HCT116 (cell line): ENCODE results near the gene STRN. TPM values are rescaled to one million over a fixed set of nuclear protein-coding genes. Genes with fewer than 3 reads are reported as not detected.

Experiments
- ATAC-seq: fragments of 200-7000 bp; cut with Tn5 transposase; 2 replicates; pipeline ENCODE4 v1.9.1; 2020; ENCODE audit warnings: mild to moderate bottlenecking, moderate library complexity
- Bru-seq: library from RNA; stranded (reverse); fragments of 400-500 nt; gene quantifications from one replicate; lab custom pipeline; 2021; lab: Mats Ljungman, UMichigan
- BruChase-seq, 2 experiments: library from RNA; stranded (reverse); fragments of 400-500 nt; gene quantifications; one replicate each; lab custom pipeline; 2021; lab: Mats Ljungman, UMichigan
- BruUV-seq: library from RNA; stranded (reverse); fragments of 400-500 nt; replicated peaks from 2 replicates; lab custom pipeline; 2021; lab: Mats Ljungman, UMichigan
- CTCF ChIA-PET: fragments of 300-600 bp; sonication (Branson Sonifier 250); formaldehyde crosslinking; loops from one replicate; lab custom pipeline; 2021; ENCODE audit warnings: antibody characterized with exemption; lab: Charles Lee
- POLR2A ChIA-PET: fragments of 300-600, 350-600 bp; sonication (Branson Sonifier 250); formaldehyde crosslinking; loops from one replicate; lab custom pipeline; 2021; ENCODE audit warnings: antibody characterized with exemption; lab: Charles Lee
- RAD21 ChIA-PET, 2 experiments: fragments of 300-600 bp; sonication (Branson Sonifier 250); formaldehyde crosslinking; loops; one replicate each; lab custom pipeline; 2023; ENCODE audit warnings: low total read pairs in 2 of 2; ENCODE audit not compliant: uncharacterized antibody in 2 of 2, unreplicated experiment in 2 of 2, low non-redundant PET in 1 of 2; lab: Charles Lee
- DNase-seq: peaks from one replicate; pipeline ENCODE4 v3.0.0-alpha.2; 2010; ENCODE audit warnings: low read depth, low spot score
- H2AFZ ChIP-seq: fragments of 200-600 bp; shearing (Covaris generic), sonication (generic); 2 replicates; pipeline ENCODE4 v1.6.1; 2017; ENCODE audit warnings: low read depth, mixed run types, mixed read lengths, antibody characterized with exemption, low read length; ENCODE audit not compliant: poor library complexity, severe bottlenecking
- H3K27ac ChIP-seq: 2 replicates; pipeline ENCODE4 v1.5.1; 2012; ENCODE audit warnings: low read depth, low read length
- H3K27me3 ChIP-seq: fragments of 200-600 bp; sonication (generic); 2 replicates; pipeline ENCODE4 v1.6.1; 2016; ENCODE audit warnings: mixed run types, low read length, mixed read lengths; ENCODE audit not compliant: insufficient read depth
- H3K36me3 ChIP-seq, 2 experiments: fragments of 200-500 bp in 1 of 2; fragments of 200-600 bp in 1 of 2; sonication (Bioruptor generic) in 1 of 2; sonication (generic) in 1 of 2; 2 replicates each; pipeline versions ENCODE4 v1.5.1 to v1.6.1; 2014 to 2016; ENCODE audit warnings: low read length in 2 of 2, inconsistent platforms in 1 of 2, mixed read lengths in 1 of 2, mixed run types in 1 of 2; ENCODE audit not compliant: insufficient read depth in 2 of 2, control insufficient read depth in 1 of 2
- H3K4me1 ChIP-seq, 2 experiments: fragments of 200-600 bp in 1 of 2; sonication (generic) in 1 of 2; 2 replicates each; pipeline versions ENCODE4 v1.5.1 to v1.6.1; 2012 to 2017; ENCODE audit warnings: low read length in 2 of 2, inconsistent platforms in 1 of 2, mild to moderate bottlenecking in 1 of 2, mixed read lengths in 1 of 2, mixed run types in 1 of 2, moderate library complexity in 1 of 2; ENCODE audit not compliant: insufficient read depth in 2 of 2, control insufficient read depth in 1 of 2
- H3K4me2 ChIP-seq: fragments of 200-600 bp; sonication (generic); 2 replicates; pipeline ENCODE4 v1.6.1; 2017; ENCODE audit warnings: mixed run types, low read length, mixed read lengths
- H3K4me3 ChIP-seq, 2 experiments: fragments of 200-600 bp in 1 of 2; sonication (generic) in 1 of 2; replicated peaks in 1 of 2; 2 replicates each; pipeline ENCODE4 v1.5.1; 2011 to 2016; ENCODE audit warnings: low read length in 2 of 2, control low read depth in 1 of 2, low read depth in 1 of 2, mild to moderate bottlenecking in 1 of 2, mixed read lengths in 1 of 2, mixed run types in 1 of 2
- H3K79me2 ChIP-seq: fragments of 200-600 bp; sonication (generic); 2 replicates; pipeline ENCODE4 v1.6.1; 2017; ENCODE audit warnings: mild to moderate bottlenecking, mixed run types, low read length, moderate library complexity, mixed read lengths; ENCODE audit not compliant: insufficient read depth
- H3K9ac ChIP-seq: fragments of 200-600 bp; sonication (generic); 2 replicates; pipeline ENCODE4 v1.6.1; 2016; ENCODE audit warnings: low read length, mixed read lengths
- H3K9me2 ChIP-seq: fragments of 200-600 bp; sonication (generic), shearing (Covaris generic); 2 replicates; pipeline ENCODE4 v1.6.1; 2017; ENCODE audit warnings: mixed run types, mild to moderate bottlenecking, moderate library complexity; ENCODE audit not compliant: insufficient read depth
- H3K9me3 ChIP-seq, 2 experiments: fragments of 200-500 bp in 1 of 2; fragments of 200-600 bp in 1 of 2; sonication (Bioruptor generic) in 1 of 2; sonication (generic) in 1 of 2; 2 replicates each; pipeline ENCODE4 v1.6.1; 2014 to 2017; ENCODE audit warnings: low read length in 2 of 2, mixed read lengths in 2 of 2, inconsistent platforms in 1 of 2, low read depth in 1 of 2, mild to moderate bottlenecking in 1 of 2, mixed run types in 1 of 2, moderate library complexity in 1 of 2; ENCODE audit not compliant: control insufficient read depth in 1 of 2, insufficient read depth in 1 of 2
- H4K20me1 ChIP-seq: fragments of 200-600 bp; sonication (generic), shearing (Covaris generic); 2 replicates; pipeline ENCODE4 v1.6.1; 2017; ENCODE audit warnings: mixed run types, mild to moderate bottlenecking, moderate library complexity; ENCODE audit not compliant: insufficient read depth
- CBX3 ChIP-seq: IDR thresholded peaks from 2 replicates; pipeline ENCODE4 v1.6.1; 2012; ENCODE audit warnings: low read depth
- CEBPB ChIP-seq: IDR thresholded peaks from 2 replicates; pipeline ENCODE4 v1.6.1; 2012; ENCODE audit warnings: low read depth
- EGR1 ChIP-seq: IDR thresholded peaks from 2 replicates; pipeline ENCODE4 v1.6.1; 2012; ENCODE audit warnings: low read depth
- ELF1 ChIP-seq: IDR thresholded peaks from 2 replicates; pipeline ENCODE4 v1.6.1; 2012; ENCODE audit warnings: low read depth, borderline replicate concordance
- EZH2phosphoT487 ChIP-seq: fragments of 200-600 bp; IDR thresholded peaks from 2 replicates; pipeline ENCODE4 v1.6.1; 2018; ENCODE audit warnings: antibody characterized with exemption, borderline replicate concordance
- FOSL1 ChIP-seq: IDR thresholded peaks from 2 replicates; pipeline ENCODE4 v1.6.1; 2012; ENCODE audit warnings: low read depth
- JUND ChIP-seq: IDR thresholded peaks from 2 replicates; pipeline ENCODE4 v1.6.1; 2012
- POLR2A ChIP-seq: IDR thresholded peaks from 2 replicates; pipeline ENCODE4 v1.7.0; 2011; ENCODE audit warnings: borderline replicate concordance; ENCODE audit not compliant: insufficient read depth, insufficient read length; ENCODE audit errors: extremely low read depth
- SIN3A ChIP-seq: IDR thresholded peaks from 2 replicates; pipeline ENCODE4 v1.6.1; 2012; ENCODE audit warnings: low read depth
- SP1 ChIP-seq: IDR thresholded peaks from 2 replicates; pipeline ENCODE4 v1.6.1; 2012; ENCODE audit warnings: low read depth
- SRF ChIP-seq: IDR thresholded peaks from 2 replicates; pipeline ENCODE4 v1.6.1; 2012; ENCODE audit warnings: low read depth
- YY1 ChIP-seq: IDR thresholded peaks from 2 replicates; pipeline ENCODE4 v1.6.1; 2011; ENCODE audit warnings: low read length, low read depth, moderate library complexity, mild to moderate bottlenecking; ENCODE audit not compliant: insufficient replicate concordance; ENCODE audit errors: extremely low read depth
- ZNF274 ChIP-seq: fragments of 200-500 bp; sonication (Bioruptor generic); IDR thresholded peaks from 2 replicates; pipeline ENCODE4 v1.6.1; 2014; ENCODE audit warnings: mild to moderate bottlenecking, low read depth, low read length, inconsistent platforms
- intact Hi-C: fragments of 100-400 bp; cut with micrococcal nuclease; formaldehyde crosslinking; loops from 2 replicates; pipeline ENCODE4 v1.10.0; 2022
- long read RNA-seq: library from polyadenylated mRNA; unstranded; transcript quantifications from one replicate; pipeline ENCODE4 v2.0.0, GENCODE V29; 2021; ENCODE audit not compliant: unreplicated experiment
- polyA plus RNA-seq: library from polyadenylated mRNA; unstranded; fragments of >200 nt; gene quantifications from 2 replicates; pipeline ENCODE4 v1.2.1, GENCODE V29; 2012; ENCODE audit warnings: missing spikeins
- total RNA-seq: library from RNA; stranded (reverse); gene quantifications from one replicate; pipeline ENCODE4 v1.2.1, GENCODE V29; 2021; ENCODE audit not compliant: unreplicated experiment
- TF ChIP-seq, protein P1 (sequence below): IDR thresholded peaks from 2 replicates; pipeline ENCODE4 v1.6.1; 2012; ENCODE audit warnings: low read depth
- TF ChIP-seq, protein P2 (sequence below): IDR thresholded peaks from 2 replicates; pipeline ENCODE4 v1.6.1; 2011; ENCODE audit warnings: mild to moderate bottlenecking, low read length, moderate library complexity; ENCODE audit not compliant: insufficient replicate concordance; ENCODE audit errors: extremely low read depth
- TF ChIP-seq, protein P3 (sequence below): IDR thresholded peaks from 2 replicates; pipeline ENCODE4 v1.6.1; 2012

STRN gene, protein sequence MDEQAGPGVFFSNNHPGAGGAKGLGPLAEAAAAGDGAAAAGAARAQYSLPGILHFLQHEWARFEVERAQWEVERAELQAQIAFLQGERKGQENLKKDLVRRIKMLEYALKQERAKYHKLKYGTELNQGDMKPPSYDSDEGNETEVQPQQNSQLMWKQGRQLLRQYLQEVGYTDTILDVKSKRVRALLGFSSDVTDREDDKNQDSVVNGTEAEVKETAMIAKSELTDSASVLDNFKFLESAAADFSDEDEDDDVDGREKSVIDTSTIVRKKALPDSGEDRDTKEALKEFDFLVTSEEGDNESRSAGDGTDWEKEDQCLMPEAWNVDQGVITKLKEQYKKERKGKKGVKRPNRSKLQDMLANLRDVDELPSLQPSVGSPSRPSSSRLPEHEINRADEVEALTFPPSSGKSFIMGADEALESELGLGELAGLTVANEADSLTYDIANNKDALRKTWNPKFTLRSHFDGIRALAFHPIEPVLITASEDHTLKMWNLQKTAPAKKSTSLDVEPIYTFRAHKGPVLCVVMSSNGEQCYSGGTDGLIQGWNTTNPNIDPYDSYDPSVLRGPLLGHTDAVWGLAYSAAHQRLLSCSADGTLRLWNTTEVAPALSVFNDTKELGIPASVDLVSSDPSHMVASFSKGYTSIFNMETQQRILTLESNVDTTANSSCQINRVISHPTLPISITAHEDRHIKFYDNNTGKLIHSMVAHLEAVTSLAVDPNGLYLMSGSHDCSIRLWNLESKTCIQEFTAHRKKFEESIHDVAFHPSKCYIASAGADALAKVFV
- total RNA-seq (26.4 TPM), Bru-seq, nascent RNA (percentile 75 among the genes with signal in this experiment), BruChase-seq, experiment 1, labeled RNA remaining after a 6-hour chase (percentile 81 among the genes with signal in this experiment), BruChase-seq, experiment 2, labeled RNA remaining after a 2-hour chase (percentile 76 among the genes with signal in this experiment)
- 8.8 and 10.1 TPM in 2 replicates for polyA plus RNA-seq
- long read RNA-seq, full-length matches to known transcripts: 11 of 26 reads
- long read RNA-seq, partial matches to known transcripts: 6 of 26 reads
- long read RNA-seq, other reads (novel, unspliced or antisense): 9 of 26 reads

DNA sequence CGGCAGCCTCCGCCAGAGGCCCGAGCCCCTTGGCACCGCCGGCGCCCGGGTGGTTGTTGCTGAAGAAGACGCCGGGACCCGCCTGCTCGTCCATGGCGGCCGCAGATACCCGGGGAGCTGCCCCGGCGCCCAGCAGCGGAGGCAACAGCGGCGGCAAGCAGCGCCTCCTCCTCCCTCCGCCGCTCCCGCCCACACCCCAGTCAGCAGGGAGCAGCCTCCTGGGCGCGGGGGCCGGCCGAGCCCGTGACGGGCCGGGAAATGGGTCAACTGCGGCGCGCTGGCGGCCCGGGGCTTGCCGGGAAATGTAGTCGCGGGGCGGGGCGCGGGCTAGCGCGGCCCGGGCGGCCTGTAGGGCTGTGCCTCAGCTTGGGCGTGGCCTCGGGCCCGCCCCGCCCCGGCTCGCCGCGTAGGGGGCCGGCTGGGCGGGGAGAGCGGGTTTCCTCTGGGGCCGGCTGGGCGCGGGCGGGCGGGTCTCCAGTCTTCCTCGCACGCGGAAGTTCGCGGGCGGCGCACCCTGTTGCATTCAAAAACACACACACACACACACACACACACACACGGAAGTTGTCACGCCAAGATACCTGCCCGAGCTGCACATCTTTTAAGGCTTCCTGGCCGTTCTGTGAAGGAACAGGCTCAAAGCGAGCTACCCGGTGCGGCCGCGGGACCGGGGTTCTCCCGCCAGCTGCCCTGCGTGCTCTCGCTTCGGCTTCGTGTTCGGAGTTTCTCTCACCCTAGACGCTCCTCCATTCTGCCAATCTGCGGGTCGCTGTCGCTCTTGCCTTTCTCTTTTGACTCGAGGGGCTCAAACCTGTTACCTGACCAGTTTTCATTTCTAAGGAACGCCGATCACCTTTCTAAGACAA, at the start of gene STRN:
Gene STRN, minus strand, starts transcription at position 167 of the 866 bp plus-strand sequence. Its CDS starts 73 bp downstream, at position 94.
- H4K20me1 ChIP-seq: no peaks in the 10 kb centered on the region
- no peaks in the 10 kb centered on the region for H3K27me3 ChIP-seq
- peaks cover 39% of the 10 kb centered on the region for H3K79me2 ChIP-seq
- peak; percentile 96 for ATAC-seq
- H2AFZ ChIP-seq: peak within 1 kb of the TSS; percentile 98
- peaks cover 3 to 32% of the 10 kb centered on the region in 2 experiments; a peak in 3 of 4 replicates for H3K4me1 ChIP-seq
- no peaks in the 10 kb centered on the region for H3K9me3 ChIP-seq
- DNase-seq: peak; percentile 76
- ChIA-PET POLR2A (interaction anchor here (0.7 kb wide), 1 partner anchor 10 kb away, joined by 3 read pairs; no protein-coding TSS in a partner anchor), RAD21 (no interaction called here), CTCF (no interaction called here)
- TSS peak; percentile 97 for BruUV-seq
- intact Hi-C loops: no loop called here
- peak within 1 kb of the TSS; percentile 80 for H3K9ac ChIP-seq
- H3K9me2 ChIP-seq: no peaks in the 10 kb centered on the region
- peak within 1 kb of the TSS; percentile 99 for H3K4me2 ChIP-seq
- H3K36me3 ChIP-seq: no peaks in the 10 kb centered on the region
- peak within 1 kb of the TSS; percentile 87 for H3K27ac ChIP-seq
- H3K4me3 ChIP-seq: peak within 1 kb of the TSS; percentile 76 to 100
- TF ChIP-seq ELF1 (peak; percentile 67), EGR1 (peak; percentile 95), EZH2phosphoT487 (no peak), CEBPB (no peak), ZNF274 (no peak), FOSL1 (no peak), SP1 (peak; percentile 75), SRF (peak; percentile 29; the same call in 1 of the 2 replicates), POLR2A (peak; percentile 83), JUND (no peak), CBX3 (peak; percentile 60; the same call in 1 of the 2 replicates), SIN3A (peak; percentile 84), YY1 (peak; percentile 77)
- TF ChIP-seq, protein P1, sequence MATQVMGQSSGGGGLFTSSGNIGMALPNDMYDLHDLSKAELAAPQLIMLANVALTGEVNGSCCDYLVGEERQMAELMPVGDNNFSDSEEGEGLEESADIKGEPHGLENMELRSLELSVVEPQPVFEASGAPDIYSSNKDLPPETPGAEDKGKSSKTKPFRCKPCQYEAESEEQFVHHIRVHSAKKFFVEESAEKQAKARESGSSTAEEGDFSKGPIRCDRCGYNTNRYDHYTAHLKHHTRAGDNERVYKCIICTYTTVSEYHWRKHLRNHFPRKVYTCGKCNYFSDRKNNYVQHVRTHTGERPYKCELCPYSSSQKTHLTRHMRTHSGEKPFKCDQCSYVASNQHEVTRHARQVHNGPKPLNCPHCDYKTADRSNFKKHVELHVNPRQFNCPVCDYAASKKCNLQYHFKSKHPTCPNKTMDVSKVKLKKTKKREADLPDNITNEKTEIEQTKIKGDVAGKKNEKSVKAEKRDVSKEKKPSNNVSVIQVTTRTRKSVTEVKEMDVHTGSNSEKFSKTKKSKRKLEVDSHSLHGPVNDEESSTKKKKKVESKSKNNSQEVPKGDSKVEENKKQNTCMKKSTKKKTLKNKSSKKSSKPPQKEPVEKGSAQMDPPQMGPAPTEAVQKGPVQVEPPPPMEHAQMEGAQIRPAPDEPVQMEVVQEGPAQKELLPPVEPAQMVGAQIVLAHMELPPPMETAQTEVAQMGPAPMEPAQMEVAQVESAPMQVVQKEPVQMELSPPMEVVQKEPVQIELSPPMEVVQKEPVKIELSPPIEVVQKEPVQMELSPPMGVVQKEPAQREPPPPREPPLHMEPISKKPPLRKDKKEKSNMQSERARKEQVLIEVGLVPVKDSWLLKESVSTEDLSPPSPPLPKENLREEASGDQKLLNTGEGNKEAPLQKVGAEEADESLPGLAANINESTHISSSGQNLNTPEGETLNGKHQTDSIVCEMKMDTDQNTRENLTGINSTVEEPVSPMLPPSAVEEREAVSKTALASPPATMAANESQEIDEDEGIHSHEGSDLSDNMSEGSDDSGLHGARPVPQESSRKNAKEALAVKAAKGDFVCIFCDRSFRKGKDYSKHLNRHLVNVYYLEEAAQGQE: no peak
- TF ChIP-seq, protein P2, sequence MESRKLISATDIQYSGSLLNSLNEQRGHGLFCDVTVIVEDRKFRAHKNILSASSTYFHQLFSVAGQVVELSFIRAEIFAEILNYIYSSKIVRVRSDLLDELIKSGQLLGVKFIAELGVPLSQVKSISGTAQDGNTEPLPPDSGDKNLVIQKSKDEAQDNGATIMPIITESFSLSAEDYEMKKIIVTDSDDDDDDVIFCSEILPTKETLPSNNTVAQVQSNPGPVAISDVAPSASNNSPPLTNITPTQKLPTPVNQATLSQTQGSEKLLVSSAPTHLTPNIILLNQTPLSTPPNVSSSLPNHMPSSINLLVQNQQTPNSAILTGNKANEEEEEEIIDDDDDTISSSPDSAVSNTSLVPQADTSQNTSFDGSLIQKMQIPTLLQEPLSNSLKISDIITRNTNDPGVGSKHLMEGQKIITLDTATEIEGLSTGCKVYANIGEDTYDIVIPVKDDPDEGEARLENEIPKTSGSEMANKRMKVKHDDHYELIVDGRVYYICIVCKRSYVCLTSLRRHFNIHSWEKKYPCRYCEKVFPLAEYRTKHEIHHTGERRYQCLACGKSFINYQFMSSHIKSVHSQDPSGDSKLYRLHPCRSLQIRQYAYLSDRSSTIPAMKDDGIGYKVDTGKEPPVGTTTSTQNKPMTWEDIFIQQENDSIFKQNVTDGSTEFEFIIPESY: peak; percentile 64
- TF ChIP-seq, protein P3, sequence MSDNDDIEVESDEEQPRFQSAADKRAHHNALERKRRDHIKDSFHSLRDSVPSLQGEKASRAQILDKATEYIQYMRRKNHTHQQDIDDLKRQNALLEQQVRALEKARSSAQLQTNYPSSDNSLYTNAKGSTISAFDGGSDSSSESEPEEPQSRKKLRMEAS: peak; percentile 86
